Neural progenitor cell (in vitro differentiated cells): ENCODE results near the gene KRT1. TPM values are rescaled to one million over a fixed set of nuclear protein-coding genes. Genes with fewer than 3 reads are reported as not detected.

Experiments used
- DNase-seq: peaks from one replicate; pipeline ENCODE4 v3.0.0-alpha.2; 2016; ENCODE audit warnings: low spot score
- H2AFZ ChIP-seq: fragments of 200-600 bp; sonication (generic); replicated peaks from 2 replicates; pipeline ENCODE4 v1.6.1; 2016; ENCODE audit warnings: antibody characterized with exemption
- H3F3A ChIP-seq: fragments of 200-600 bp; sonication (generic); 2 replicates; pipeline ENCODE4 v1.6.1; 2016; ENCODE audit warnings: antibody characterized with exemption, low read depth
- H3K27ac ChIP-seq: fragments of 200-600 bp; sonication (generic); 2 replicates; pipeline ENCODE4 v1.5.1; 2016; ENCODE audit warnings: mild to moderate bottlenecking
- H3K27me3 ChIP-seq: fragments of 200-600 bp; sonication (generic); 2 replicates; pipeline ENCODE4 v1.6.1; 2016; ENCODE audit warnings: mild to moderate bottlenecking, moderate library complexity
- H3K36me3 ChIP-seq: fragments of 200-600 bp; sonication (generic); 2 replicates; pipeline ENCODE4 v1.5.1; 2016
- H3K4me1 ChIP-seq: fragments of 200-600 bp; sonication (generic); 2 replicates; pipeline ENCODE4 v1.6.1; 2016; ENCODE audit warnings: mixed run types
- H3K4me2 ChIP-seq: fragments of 200-600 bp; sonication (generic); 2 replicates; pipeline ENCODE4 v1.6.1; 2016
- H3K4me3 ChIP-seq: fragments of 200-600 bp; sonication (generic); 2 replicates; pipeline ENCODE4 v1.5.1; 2016
- H3K79me2 ChIP-seq: fragments of 200-600 bp; sonication (generic); 2 replicates; pipeline ENCODE4 v1.6.1; 2016; ENCODE audit warnings: low read depth
- H3K9ac ChIP-seq: fragments of 200-600 bp; sonication (generic); 2 replicates; pipeline ENCODE4 v1.6.1; 2016
- H3K9me3 ChIP-seq: fragments of 200-600 bp; sonication (generic); 2 replicates; pipeline ENCODE4 v1.5.1; 2016; ENCODE audit warnings: low read depth
- H4K20me1 ChIP-seq: fragments of 200-600 bp; sonication (generic); 2 replicates; pipeline ENCODE4 v1.6.1; 2016; ENCODE audit warnings: low read depth
- H3K27ac Mint-ChIP-seq: 3 replicates; pipeline ENCODE4 v1.8.0; 2021; ENCODE audit warnings: mixed read lengths
- H3K27me3 Mint-ChIP-seq: 2 replicates; pipeline ENCODE4 v1.8.0; 2022; ENCODE audit warnings: low read depth, mild to moderate bottlenecking, inconsistent platforms, moderate library complexity, mixed read lengths; ENCODE audit not compliant: insufficient read depth
- H3K36me3 Mint-ChIP-seq: 3 replicates; pipeline ENCODE4 v1.8.0; 2021; ENCODE audit warnings: mixed read lengths
- H3K4me1 Mint-ChIP-seq: 3 replicates; pipeline ENCODE4 v1.8.0; 2021; ENCODE audit warnings: mixed read lengths
- H3K4me3 Mint-ChIP-seq: 3 replicates; pipeline ENCODE4 v1.8.0; 2021; ENCODE audit warnings: mild to moderate bottlenecking, moderate library complexity, mixed read lengths
- H3K9me3 Mint-ChIP-seq: 3 replicates; pipeline ENCODE4 v1.8.0; 2020; ENCODE audit warnings: mixed read lengths
- EZH2 ChIP-seq: fragments of 200-600 bp; sonication (generic); IDR thresholded peaks from 2 replicates; pipeline ENCODE4 v1.6.1; 2017; ENCODE audit warnings: antibody characterized with exemption, mild to moderate bottlenecking, moderate library complexity
- EZH2phosphoT487 ChIP-seq: fragments of 200-600 bp; sonication (generic); IDR thresholded peaks from 2 replicates; pipeline ENCODE4 v1.6.1; 2017; ENCODE audit warnings: antibody characterized with exemption
- total RNA-seq: library from RNA; depleted of rRNA; stranded (reverse); fragments of >200 nt; gene quantifications from 2 replicates; pipeline ENCODE4 v1.2.3, GENCODE V29; 2015; ENCODE audit warnings: low replicate concordance
- TF ChIP-seq, protein P1 (sequence below): fragments of 200-600 bp; sonication (generic); IDR thresholded peaks from 2 replicates; pipeline ENCODE4 v1.5.1; 2017; ENCODE audit warnings: antibody characterized with exemption, mild to moderate bottlenecking

KRT1 gene
- total RNA-seq, 1 donor from 2014 or later, result not detected

- Mint-ChIP-seq H3K27me3 (peaks cover 34% of the 10 kb centered on the region), H3K27ac (no peak overlapping the region), H3K36me3 (no peaks in the 10 kb centered on the region), H3K9me3 (no peaks in the 10 kb centered on the region), H3K4me3 (peak overlapping the region; percentile 75), H3K4me1 (peaks cover 17% of the 10 kb centered on the region)
- H3F3A ChIP-seq, result peaks cover 8% of the 10 kb centered on the region
- peaks cover 67% of the 10 kb centered on the region for H3K27me3 ChIP-seq
- H3K4me3 ChIP-seq, result peak overlapping the region; percentile 39
- peak overlapping the region; percentile 80 for H3K4me2 ChIP-seq
- H3K36me3 ChIP-seq, result no peaks in the 10 kb centered on the region
- TF ChIP-seq EZH2 (peak; percentile 50), EZH2phosphoT487 (peak; percentile 38)
- TF ChIP-seq, protein P1, sequence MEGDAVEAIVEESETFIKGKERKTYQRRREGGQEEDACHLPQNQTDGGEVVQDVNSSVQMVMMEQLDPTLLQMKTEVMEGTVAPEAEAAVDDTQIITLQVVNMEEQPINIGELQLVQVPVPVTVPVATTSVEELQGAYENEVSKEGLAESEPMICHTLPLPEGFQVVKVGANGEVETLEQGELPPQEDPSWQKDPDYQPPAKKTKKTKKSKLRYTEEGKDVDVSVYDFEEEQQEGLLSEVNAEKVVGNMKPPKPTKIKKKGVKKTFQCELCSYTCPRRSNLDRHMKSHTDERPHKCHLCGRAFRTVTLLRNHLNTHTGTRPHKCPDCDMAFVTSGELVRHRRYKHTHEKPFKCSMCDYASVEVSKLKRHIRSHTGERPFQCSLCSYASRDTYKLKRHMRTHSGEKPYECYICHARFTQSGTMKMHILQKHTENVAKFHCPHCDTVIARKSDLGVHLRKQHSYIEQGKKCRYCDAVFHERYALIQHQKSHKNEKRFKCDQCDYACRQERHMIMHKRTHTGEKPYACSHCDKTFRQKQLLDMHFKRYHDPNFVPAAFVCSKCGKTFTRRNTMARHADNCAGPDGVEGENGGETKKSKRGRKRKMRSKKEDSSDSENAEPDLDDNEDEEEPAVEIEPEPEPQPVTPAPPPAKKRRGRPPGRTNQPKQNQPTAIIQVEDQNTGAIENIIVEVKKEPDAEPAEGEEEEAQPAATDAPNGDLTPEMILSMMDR, result no peak
- no peak overlapping the region for H3K27ac ChIP-seq
- H3K79me2 ChIP-seq, result no peaks in the 10 kb centered on the region
- peak; percentile 70 for DNase-seq
- peaks cover 8% of the 10 kb centered on the region for H3K4me1 ChIP-seq
- H3K9me3 ChIP-seq, result no peaks in the 10 kb centered on the region
- peak overlapping the region; percentile 96 for H2AFZ ChIP-seq
- H3K9ac ChIP-seq, result no peak overlapping the region
- no peaks in the 10 kb centered on the region for H4K20me1 ChIP-seq
These were observed 11.1 kb upstream of the KRT1 start for GRCh38 chr12:52691076-52691840.

GRCh38 chr12:52690351-52691075 is 10.3 kb upstream of the KRT1 start:
- Histone ChIP-seq H3K4me3 (peak overlapping the region; percentile 39), H2AFZ (peak overlapping the region; percentile 96), H3K9ac (no peak overlapping the region), H3K4me2 (peak overlapping the region; percentile 80), H3K27ac (no peak overlapping the region), H3K27me3 (peaks cover 70% of the 10 kb centered on the region), H4K20me1 (no peaks in the 10 kb centered on the region), H3K4me1 (peaks cover 8% of the 10 kb centered on the region), H3F3A (peaks cover 8% of the 10 kb centered on the region), H3K36me3 (no peaks in the 10 kb centered on the region), H3K9me3 (no peaks in the 10 kb centered on the region), H3K79me2 (no peaks in the 10 kb centered on the region)
- H3K27me3 Mint-ChIP-seq, result peaks cover 34% of the 10 kb centered on the region
- no peaks in the 10 kb centered on the region for H3K36me3 Mint-ChIP-seq
- H3K9me3 Mint-ChIP-seq, result no peaks in the 10 kb centered on the region
- no peak overlapping the region for H3K27ac Mint-ChIP-seq
- peak overlapping the region; percentile 75 for H3K4me3 Mint-ChIP-seq
- peaks cover 17% of the 10 kb centered on the region for H3K4me1 Mint-ChIP-seq
- TF ChIP-seq, protein P1, result no peak
- TF ChIP-seq EZH2phosphoT487, result no peak
- TF ChIP-seq EZH2, result no peak
- peak; percentile 10 for DNase-seq

- Histone ChIP-seq H3K9me3 (no peaks in the 10 kb centered on the region), H3F3A (peaks cover 8% of the 10 kb centered on the region), H2AFZ (no peak overlapping the region), H4K20me1 (no peaks in the 10 kb centered on the region), H3K79me2 (no peaks in the 10 kb centered on the region), H3K27me3 (peaks cover 70% of the 10 kb centered on the region), H3K27ac (no peak overlapping the region), H3K9ac (no peak overlapping the region), H3K4me1 (peaks cover 8% of the 10 kb centered on the region), H3K4me3 (no peak overlapping the region), H3K4me2 (no peak overlapping the region), H3K36me3 (no peaks in the 10 kb centered on the region)
- H3K27me3 Mint-ChIP-seq, result peaks cover 32% of the 10 kb centered on the region
- H3K27ac Mint-ChIP-seq, result no peak overlapping the region
- no peaks in the 10 kb centered on the region for H3K36me3 Mint-ChIP-seq
- H3K4me3 Mint-ChIP-seq, result no peak overlapping the region
- peaks cover 17% of the 10 kb centered on the region for H3K4me1 Mint-ChIP-seq
- no peak for DNase-seq
- TF ChIP-seq, protein P1, result no peak
- no peak for TF ChIP-seq EZH2
- no peaks in the 10 kb centered on the region for H3K9me3 Mint-ChIP-seq
These were observed 9.7 kb upstream of the KRT1 start for GRCh38 chr12:52689936-52690335.
